Sigmoid colon (tissue), 4 donors: Measurements from ENCODE around the gene DPM2.

Source experiments
- EP300 ChIP-seq, 4 donors: sonication (generic); formaldehyde crosslinking; IDR thresholded peaks; one replicate each; pipeline ENCODE4 v1.6.1; 2017; ENCODE audit warnings: antibody characterized with exemption in 4 of 4
- POLR2A ChIP-seq, 2 donors: fragments of 450-650 bp; IDR thresholded peaks; one replicate each; pipeline ENCODE4 v1.6.1; 2016; ENCODE audit warnings: antibody characterized with exemption in 2 of 2, mild to moderate bottlenecking in 2 of 2, moderate library complexity in 2 of 2
- POLR2AphosphoS5 ChIP-seq, 4 donors: sonication (generic); formaldehyde crosslinking; IDR thresholded peaks; one replicate each; pipeline ENCODE4 v1.6.1; 2017; ENCODE audit warnings: antibody characterized with exemption in 4 of 4
- TF ChIP-seq, protein P1 (sequence below), 4 experiments: fragments of 450-650 bp in 3 of 4; fragments of 200-600 bp in 1 of 4; IDR thresholded peaks; one replicate each; pipeline ENCODE4 v1.5.1; 2016 to 2019; ENCODE audit warnings: antibody characterized with exemption in 4 of 4, mild to moderate bottlenecking in 3 of 4, moderate library complexity in 2 of 4

DNA sequence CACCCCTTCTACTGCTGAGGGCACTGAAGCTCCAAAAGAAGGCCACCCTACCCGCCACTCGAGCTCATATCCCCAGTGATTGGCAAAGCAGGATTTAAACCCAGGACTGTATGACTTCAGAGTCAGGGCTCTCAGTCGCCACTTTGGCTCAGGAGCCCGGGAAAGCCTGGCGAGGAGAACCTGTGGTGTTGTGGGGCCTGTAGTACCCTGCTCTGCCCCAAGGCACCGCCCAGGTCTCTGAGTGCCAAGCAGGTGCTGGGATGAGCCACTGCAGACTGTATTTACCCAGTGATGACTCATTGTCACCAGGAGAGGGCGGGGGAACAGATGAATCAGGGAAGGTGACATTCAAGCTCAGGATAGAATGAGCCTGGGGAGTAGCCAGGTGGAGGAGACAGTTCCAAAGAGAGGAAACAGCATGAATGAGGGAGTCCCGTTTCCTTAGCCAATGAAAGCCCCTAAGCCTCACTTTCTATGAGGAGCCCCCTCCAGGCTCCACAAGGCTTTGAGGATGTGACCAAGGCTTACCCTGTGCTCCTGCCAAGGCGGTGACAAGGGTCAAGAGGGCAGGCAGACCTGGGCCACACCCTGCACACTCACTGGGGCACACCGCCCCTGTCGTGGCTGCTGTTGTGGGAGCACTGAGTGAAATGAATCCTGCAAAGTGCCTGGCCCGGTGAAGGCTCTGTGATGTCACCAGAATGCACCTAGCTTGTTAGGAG lies 17.8 kb upstream of the DPM2 start:
- TF ChIP-seq POLR2A (IDR thresholded peaks at IDR 0.05) (no peak), POLR2AphosphoS5 (IDR thresholded peaks at IDR 0.05) (peak; percentile 54 to 81 (median 60)), EP300 (IDR thresholded peaks at IDR 0.05) (peak in 2 of 4 donors; percentile 10 to 71)
- TF ChIP-seq, protein P1, sequence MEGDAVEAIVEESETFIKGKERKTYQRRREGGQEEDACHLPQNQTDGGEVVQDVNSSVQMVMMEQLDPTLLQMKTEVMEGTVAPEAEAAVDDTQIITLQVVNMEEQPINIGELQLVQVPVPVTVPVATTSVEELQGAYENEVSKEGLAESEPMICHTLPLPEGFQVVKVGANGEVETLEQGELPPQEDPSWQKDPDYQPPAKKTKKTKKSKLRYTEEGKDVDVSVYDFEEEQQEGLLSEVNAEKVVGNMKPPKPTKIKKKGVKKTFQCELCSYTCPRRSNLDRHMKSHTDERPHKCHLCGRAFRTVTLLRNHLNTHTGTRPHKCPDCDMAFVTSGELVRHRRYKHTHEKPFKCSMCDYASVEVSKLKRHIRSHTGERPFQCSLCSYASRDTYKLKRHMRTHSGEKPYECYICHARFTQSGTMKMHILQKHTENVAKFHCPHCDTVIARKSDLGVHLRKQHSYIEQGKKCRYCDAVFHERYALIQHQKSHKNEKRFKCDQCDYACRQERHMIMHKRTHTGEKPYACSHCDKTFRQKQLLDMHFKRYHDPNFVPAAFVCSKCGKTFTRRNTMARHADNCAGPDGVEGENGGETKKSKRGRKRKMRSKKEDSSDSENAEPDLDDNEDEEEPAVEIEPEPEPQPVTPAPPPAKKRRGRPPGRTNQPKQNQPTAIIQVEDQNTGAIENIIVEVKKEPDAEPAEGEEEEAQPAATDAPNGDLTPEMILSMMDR (IDR thresholded peaks at IDR 0.05), result peak in 3 of 4 experiments; percentile 42 to 81 (median 44)
